HG03066 (cell line): ENCODE data around the gene NMT2.

Source experiments
- ATAC-seq: cut with Tn5 transposase; IDR thresholded peaks from one replicate; pipeline ENCODE4 v1.9.1; 2021; ENCODE audit warnings: low read depth; ENCODE audit not compliant: unreplicated experiment

NMT2 gene

GRCh38 chr10:15147594-15148392 lies 20.7 kb downstream of the NMT2 start:
- no peak for ATAC-seq

- ATAC-seq = no peak
These were observed 22.1 kb downstream of the NMT2 start for GRCh38 chr10:15146366-15146765.

GRCh38 chr10:15144788-15145187 lies 23.7 kb downstream of the NMT2 start:
- no peak for ATAC-seq

- peak; percentile 95 for ATAC-seq
These were observed 27.1 kb downstream of the NMT2 start for GRCh38 chr10:15141136-15142054.

- ATAC-seq = no peak
These were observed 27.8 kb downstream of the NMT2 start for GRCh38 chr10:15140698-15141097.

- no peak for ATAC-seq
These were observed 30.9 kb downstream of the NMT2 start for GRCh38 chr10:15137636-15138035.

GRCh38 chr10:15137036-15137359 lies 31.5 kb downstream of the NMT2 start:
- ATAC-seq = no peak

- ATAC-seq = no peak
These were observed 32.1 kb downstream of the NMT2 start for GRCh38 chr10:15136129-15137035.

GRCh38 chr10:15131330-15131729 lies 37.2 kb downstream of the NMT2 start:
- no peak for ATAC-seq

GRCh38 chr10:15124908-15125307 lies 43.6 kb downstream of the NMT2 start:
- ATAC-seq = no peak

GRCh38 chr10:15124190-15124589 lies 44.3 kb downstream of the NMT2 start:
- no peak for ATAC-seq

GRCh38 chr10:15123749-15124184 lies 44.7 kb downstream of the NMT2 start:
- no peak for ATAC-seq

GRCh38 chr10:15122477-15123030 lies 45.9 kb downstream of the NMT2 start:
- ATAC-seq = peak; percentile 82

GRCh38 chr10:15121707-15122106 lies 46.8 kb downstream of the NMT2 start:
- ATAC-seq = no peak

- ATAC-seq = no peak
These were observed 48.0 kb downstream of the NMT2 start for GRCh38 chr10:15120523-15120922.

- no peak for ATAC-seq
These were observed 49.9 kb downstream of the NMT2 start for GRCh38 chr10:15118615-15119014.

GRCh38 chr10:15116225-15116624 lies 52.3 kb downstream of the NMT2 start:
- ATAC-seq = no peak

GRCh38 chr10:15113766-15114165 lies 54.7 kb downstream of the NMT2 start:
- no peak for ATAC-seq

- no peak for ATAC-seq
These were observed 55.8 kb downstream of the NMT2 start for GRCh38 chr10:15112657-15113056.

- no peak for ATAC-seq
These were observed 62.0 kb downstream of the NMT2 start for GRCh38 chr10:15106352-15107013.
